NCI-H460 (cell line): ENCODE results near the gene HACE1. TPM values are rescaled to one million over a fixed set of nuclear protein-coding genes. Genes with fewer than 3 reads are reported as not detected.
"Not testable (repeated sequence)": the region's sequence is repeated elsewhere in the genome, so short reads cannot be mapped to it uniquely, and the experiment has no call there.

Experiments used
- DNase-seq: peaks from one replicate; pipeline ENCODE4 v3.0.0-alpha.2; 2016; ENCODE audit warnings: low read depth; ENCODE audit errors: extremely low read depth
- polyA plus RNA-seq: library from polyadenylated mRNA; depleted of rRNA; stranded (reverse); fragments of >200 nt; gene quantifications from 2 replicates; pipeline ENCODE4 v1.2.3, GENCODE V29; 2014; cell fraction: nucleus; rRNA removed
- total RNA-seq: library from RNA; depleted of rRNA; stranded (reverse); fragments of >200 nt; shearing (Covaris generic); gene quantifications from 2 replicates; pipeline ENCODE4 v1.2.3, GENCODE V29; 2014; rRNA removed

Gene HACE1, protein sequence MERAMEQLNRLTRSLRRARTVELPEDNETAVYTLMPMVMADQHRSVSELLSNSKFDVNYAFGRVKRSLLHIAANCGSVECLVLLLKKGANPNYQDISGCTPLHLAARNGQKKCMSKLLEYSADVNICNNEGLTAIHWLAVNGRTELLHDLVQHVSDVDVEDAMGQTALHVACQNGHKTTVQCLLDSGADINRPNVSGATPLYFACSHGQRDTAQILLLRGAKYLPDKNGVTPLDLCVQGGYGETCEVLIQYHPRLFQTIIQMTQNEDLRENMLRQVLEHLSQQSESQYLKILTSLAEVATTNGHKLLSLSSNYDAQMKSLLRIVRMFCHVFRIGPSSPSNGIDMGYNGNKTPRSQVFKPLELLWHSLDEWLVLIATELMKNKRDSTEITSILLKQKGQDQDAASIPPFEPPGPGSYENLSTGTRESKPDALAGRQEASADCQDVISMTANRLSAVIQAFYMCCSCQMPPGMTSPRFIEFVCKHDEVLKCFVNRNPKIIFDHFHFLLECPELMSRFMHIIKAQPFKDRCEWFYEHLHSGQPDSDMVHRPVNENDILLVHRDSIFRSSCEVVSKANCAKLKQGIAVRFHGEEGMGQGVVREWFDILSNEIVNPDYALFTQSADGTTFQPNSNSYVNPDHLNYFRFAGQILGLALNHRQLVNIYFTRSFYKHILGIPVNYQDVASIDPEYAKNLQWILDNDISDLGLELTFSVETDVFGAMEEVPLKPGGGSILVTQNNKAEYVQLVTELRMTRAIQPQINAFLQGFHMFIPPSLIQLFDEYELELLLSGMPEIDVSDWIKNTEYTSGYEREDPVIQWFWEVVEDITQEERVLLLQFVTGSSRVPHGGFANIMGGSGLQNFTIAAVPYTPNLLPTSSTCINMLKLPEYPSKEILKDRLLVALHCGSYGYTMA
- 6.0 and 7.1 TPM in 2 replicates for total RNA-seq
- 12.7 TPM in 2 replicates for polyA plus RNA-seq

DNA sequence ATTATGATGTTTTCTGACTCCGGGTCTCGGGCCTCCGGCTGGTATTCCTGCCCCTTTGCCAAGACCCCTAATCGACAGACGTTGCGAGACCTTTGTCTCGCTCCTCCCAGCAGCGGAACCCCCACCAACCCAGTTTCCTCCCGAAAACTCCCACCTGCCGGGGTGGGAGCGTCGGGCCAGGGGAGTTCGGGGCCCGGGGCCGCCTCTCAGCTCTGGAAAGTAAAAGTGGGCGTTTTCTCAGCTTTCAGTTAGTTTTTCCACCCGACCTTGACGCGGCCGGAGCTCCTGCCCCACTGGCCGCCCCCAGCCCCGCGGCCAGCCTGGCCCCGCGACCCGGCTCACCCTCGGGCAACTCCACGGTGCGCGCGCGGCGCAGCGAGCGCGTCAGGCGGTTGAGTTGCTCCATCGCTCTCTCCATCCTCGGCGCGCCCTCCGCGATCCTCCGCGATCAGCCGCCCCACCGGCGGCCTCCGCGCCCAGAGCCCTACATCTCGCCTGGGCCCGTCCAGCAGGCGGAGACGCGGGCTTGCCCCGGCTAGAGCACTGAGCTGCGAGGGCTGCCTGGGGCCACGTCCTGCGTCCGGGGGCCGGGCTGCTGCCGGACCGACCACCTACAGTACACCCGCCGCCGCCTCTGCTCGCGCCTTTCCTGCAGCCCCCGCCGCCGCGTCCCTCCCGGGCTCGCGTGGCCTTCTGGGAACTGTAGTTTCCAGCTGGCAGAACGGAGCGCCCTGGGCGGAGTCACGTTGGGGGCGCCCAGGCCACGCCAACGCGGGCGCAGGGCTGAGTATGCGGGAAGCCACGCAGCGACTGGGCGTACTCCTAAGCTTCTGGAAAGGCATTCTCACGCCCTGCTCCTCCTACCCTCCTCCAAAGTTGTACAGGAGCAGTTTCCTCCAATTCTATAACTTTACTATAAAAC lies at the start of gene HACE1:
TSS of gene HACE1 (minus strand) at position 695 of the 922 bp plus-strand sequence. CDS start at position 418, 277 bp downstream.
- peak; percentile 68 for DNase-seq

DNA sequence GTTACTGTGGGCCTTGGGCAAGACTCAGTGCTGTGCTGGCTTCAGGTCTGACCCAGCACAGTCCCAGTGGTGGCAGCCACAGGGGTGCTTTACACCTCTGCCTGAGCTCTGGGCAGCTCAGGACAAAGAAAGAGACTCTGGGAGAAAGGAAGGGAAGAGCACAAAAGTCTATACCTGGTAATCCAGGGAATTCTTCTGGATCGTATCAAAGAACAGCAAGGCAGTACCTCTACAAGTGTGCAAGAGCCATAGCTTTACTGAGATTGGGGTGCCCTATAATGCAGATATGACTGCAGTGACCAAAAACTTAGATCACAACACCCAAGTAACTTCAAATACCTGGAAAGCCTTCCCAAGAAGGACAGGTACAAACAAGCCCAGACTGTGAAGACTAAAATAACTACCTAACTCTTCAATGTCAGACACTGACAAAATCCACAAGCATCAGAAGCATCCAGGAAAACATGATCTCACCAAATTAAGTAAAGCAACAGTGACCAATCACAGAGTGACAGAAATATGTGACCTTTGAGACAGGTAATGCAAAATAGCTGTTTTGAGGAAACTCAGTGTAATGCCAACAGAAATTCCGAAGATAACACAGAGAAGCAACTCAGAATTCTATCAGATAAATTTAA lies 49.3 kb upstream of the HACE1 start:
- no peak for DNase-seq

DNA sequence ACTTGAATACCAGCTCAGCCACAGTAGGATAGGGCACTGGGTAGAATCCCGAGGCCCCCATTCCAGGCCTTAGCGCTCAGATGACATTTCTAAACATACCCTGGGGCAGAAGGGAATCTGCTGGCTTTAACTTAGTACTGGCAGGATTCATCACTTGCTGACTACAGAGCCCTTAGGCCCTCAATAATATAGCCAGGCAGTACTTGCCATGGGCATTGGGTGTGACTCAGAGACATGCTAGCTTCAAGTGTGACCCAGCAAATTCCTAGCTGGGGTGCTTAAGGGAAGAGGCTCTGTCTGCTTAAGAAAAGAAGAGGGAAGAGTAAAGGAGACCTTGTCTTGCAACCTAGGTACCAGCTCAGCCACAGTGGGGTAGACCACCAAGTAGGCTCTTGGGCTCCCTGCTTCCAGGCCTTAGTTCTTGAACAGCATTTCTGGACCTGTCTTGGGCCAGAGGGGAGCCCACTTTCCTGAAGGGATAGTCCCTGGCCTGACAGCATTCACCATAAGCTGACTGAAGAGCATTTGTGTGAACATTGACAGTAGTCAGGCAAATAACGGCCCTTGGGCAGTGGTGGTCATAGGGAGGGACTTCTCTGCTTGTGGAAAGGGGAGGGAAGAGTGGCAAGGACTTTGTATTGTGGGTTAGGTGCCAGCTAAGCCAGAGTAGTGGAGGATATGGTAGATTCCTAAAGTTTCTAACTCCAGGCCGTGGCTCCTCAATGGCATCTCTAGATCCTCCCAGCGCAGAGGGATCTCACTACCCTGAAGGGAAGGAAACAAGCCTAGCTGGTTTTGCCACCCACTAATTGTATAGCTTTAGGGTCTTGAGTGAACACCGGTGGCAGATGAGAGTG lies 48.5 kb upstream of the HACE1 start:
- DNase-seq: no peak

DNA sequence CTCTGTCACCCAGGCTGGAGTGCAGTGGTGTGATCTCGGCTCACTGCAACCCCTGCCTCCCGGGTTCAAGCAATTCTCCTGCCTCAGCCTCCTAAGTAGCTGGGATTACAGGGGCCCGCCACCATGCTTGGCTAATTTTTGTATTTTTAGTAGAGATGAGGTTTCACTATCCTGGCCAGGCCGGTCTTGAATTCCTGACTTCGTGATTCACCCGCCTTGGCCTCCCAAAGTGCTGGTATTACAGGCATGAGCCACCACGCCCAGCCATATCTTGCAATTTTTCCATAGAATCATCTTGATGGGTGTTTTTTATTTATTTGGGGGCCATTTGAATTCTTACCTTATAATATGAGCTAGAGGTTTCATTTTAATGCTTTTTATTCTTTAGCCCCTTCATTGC lies 39.2 kb upstream of the HACE1 start:
- DNase-seq: not testable (repeated sequence)

DNA sequence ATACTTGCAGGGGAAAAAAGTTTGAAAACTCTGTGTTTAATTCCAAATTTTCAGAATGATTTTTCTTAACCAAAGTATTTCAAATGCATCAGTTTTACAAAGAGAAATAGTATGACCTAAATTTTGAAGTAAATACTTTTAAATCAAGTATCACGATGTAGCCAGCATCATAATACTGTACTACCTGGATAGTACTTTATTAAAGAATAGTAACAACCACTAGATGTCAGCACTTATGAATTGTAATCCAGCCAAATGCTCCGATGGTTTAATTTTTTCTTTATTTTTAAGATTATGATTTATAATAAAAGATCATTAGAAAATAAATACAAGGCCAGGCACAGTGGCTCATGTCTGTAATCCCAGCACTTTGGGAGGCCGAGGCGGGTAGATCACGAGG lies 37.2 kb upstream of the HACE1 start:
- DNase-seq: no peak

DNA sequence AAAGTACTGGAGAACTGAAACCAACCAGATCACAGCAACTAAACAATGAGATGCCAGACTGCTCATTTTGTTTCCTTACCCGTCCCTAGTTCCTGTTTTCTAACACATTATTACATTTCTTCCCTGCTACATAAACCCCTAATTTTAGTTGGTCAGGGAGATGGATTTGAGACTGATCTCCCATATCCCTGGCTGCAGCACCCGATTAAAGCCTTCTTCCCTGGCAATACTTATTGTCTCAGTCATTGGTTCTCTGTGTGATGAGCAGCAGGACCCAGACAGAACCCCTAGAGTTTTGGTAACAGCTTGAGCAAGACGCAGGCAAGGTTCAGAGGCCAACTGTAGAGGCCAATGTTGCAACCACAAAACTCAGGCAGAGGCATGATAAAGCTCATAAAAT lies 28.3 kb upstream of the HACE1 start:
- no peak for DNase-seq

DNA sequence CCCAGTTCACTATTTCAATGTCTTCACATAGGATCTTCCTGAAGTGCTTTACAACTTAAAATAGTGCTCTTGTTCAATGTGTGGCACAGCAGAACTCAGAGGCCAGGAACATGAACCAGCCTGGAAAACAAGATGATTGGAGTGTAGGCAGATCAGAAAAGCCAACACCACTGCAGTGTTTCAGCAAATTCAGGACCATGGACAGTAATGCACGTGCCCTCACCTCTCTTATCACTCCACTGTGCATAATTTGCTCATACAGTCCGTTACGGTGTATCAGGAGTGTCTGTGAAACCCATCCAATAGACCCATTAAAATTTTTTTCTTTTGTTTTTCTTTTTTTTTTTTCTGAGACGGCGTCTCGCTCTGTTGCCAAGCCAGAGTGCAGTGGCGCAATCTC lies 27.6 kb upstream of the HACE1 start:
- peak; percentile 38 for DNase-seq

DNA sequence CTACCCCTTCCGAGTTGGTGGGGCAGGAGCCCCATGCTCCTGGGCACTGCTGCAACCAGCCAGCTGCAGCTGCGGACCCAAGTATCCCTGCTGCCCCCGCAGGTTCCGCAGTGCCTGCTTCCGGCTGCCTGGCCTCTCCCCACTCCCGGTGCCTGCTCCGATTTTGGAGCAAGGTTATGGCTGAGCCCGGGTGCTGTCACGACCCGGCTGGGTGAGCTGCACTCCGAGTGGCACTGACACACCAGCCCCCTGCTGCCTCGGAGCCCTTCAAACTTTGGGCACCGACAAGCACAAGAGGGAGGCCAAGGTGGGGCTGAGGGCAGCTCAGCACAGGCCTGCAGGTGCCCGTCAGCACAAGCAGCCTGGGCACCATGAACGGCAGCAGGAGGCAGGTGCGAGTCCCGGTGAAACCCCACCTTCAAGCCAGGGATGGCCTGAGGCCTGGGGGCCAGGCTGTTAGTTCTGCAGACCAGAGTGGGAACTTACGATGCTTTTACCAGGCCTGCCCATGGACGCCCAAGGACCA lies 25.9 kb upstream of the HACE1 start:
- no peak for DNase-seq

DNA sequence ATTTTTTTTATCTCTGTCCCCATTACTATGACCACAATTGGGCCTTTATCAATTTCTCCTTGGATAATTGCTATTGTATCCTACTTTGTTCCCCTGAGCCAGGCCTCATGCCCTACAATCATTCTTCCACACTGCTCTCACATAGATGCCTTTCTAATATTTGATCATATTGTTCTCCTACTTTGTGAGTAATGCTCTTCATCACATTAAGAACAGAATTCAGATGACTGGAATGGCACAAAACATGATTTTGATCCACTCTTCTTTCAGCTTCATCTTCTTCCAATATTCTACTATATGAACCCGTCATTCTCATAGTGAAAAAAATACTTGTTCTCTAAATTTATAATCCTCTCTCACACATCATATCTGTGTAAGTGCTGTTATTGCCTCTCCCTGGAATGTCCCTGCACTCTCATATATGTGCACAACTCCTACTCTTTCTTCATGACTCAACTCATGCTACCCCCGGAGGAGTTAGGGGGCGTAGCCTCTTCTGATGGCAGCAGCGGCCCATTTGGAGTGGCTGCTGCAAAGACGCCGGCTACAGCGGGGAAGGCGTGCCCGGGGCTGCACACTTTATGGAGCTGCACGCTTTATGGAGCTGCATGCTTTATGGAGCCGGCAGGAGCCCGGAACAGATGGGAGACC lies 25.3 kb upstream of the HACE1 start:
- DNase-seq: no peak

DNA sequence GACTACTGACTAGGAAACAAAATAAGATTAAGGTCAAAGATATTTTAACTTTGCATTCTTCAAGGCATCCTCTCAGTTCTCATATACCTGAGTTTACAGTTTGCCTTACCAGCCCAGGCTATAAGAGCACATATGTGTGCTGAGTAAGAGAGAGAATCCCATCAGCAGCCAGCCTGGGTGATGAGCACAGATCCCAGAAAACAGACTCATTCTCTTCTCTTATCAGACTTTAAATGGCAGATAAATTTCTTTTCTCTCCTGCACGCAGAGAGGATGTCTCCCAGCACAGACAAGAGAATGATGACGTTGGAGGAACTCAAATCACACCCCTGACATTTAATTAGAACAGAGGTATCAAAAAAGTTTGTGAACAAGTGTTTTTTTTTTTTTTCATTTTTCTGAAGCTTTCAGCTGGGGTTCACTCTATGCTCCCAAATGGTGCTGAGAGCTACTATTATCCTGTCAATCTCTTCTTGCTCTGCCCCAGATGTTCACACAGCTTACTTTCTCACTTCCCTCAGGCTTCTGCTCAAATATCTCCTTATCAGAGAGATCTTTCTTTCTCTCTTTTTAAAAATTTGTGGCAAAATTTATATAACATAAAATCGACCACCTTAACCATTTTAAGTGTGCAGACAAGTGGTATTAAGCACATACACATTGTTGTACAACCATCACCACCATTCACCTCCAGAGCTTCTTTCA lies 22.4 kb upstream of the HACE1 start:
- DNase-seq: no peak

DNA sequence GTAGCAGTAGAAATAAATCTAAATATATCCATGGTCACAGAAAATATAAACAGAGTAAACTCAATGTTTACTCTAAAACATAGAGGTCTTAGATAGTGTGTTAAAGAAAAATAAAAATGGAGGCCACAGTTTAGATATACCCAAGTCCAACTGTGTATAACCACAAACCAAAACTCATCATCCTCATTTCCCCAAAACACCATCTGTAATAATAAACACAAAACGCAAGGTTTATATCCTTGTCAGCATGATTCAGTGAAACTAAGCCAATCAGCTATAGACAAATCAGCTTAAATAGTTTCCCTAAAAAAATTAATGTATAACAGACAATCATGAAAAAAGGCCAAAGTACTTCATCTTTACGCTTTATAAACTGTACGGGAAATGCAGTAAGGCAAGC lies 2.7 kb upstream of the HACE1 start:
- DNase-seq: no peak

DNA sequence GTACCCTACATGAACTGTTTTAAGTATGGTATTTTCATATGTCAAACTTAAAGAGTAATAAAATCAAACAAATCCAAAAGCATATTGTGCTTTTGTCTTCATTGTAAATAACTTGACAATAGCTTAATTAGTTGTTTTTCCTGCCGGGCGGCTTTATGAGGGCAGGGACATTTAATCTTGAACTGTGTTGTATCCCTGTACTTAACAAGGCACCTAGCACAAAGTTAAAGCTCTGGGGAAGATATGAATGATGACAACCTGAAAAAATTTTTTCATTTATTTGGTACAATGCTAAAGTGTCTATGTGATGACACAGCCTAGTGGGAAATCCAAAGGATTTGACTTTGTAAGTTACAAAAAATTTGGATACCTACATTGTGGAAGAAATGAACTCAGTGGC lies 502 bp upstream of the HACE1 start:
- DNase-seq: no peak

DNA sequence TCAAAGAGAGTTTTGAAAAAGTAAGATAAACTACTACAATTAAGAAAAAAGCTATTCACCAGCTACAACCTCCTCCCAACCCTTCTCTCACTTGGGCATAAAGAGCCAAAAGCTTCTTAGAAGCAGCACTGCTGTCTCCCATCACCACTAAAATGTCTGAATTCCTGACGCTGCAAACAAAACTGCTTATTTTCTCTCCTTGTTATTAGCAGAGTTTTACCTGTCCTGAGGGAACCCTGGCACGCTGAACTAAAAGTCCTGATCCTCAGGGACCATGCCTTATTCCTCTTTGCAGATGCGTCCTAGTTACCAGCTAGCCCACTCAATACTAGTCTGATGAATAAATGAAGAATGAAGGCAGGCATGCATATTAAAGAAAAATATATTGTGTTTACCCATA lies 1.1 kb downstream of the HACE1 start:
- DNase-seq: no peak

DNA sequence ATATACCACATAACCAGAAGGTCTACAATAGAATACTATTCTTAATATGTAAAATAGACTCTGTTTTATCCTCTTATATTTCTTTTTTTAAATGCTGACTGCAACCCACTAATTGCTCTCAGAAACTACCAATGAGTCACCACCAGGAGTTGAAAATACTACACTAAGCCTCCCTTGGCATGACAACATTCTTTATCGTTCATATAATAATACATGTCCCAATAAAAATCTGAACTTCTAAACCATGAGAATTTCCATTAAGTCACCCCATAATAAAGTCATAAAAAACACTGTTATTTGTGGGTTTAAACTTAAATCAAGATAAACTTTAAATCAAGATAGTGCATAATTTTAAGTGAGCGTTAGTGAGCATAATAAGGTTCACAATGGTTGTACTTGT lies 4.2 kb downstream of the HACE1 start:
- DNase-seq: no peak

DNA sequence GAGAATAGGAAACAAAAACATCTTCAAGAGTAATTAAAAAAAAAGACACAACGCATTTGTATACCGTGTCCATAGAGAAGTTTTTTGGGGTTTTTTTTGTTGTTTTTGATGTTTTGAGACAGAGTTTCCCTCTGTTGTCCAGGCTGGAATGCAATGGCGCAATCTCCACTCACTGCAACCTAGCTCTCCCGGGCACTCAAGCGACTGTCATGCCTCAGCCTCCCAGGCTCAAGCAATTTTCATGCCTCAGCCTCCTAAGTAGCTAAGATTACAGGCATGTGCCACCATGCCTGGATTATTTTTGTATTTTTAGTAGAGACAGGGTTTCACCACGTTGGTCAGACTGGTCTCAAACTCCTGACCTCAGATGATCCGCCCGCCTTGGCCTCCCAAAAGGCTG lies 12.0 kb downstream of the HACE1 start:
- DNase-seq: not testable (repeated sequence)

DNA sequence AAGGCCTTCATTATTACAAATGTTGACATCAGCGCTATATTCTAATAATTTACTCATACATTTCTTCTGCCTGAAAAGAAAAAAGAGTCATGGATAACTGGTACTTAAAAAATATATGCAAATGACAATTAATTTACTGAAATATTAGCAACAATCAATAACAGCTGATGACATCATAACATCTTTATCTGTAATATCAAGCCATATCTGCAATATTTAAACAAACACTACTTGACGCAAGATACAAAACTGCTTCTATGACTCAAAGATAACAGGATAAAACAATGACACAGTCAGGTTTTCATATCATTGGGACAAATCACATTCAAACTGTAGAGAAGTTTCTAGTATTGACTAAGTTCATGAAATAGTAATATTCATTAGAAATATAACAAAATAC lies 16.5 kb downstream of the HACE1 start:
- no peak for DNase-seq

DNA sequence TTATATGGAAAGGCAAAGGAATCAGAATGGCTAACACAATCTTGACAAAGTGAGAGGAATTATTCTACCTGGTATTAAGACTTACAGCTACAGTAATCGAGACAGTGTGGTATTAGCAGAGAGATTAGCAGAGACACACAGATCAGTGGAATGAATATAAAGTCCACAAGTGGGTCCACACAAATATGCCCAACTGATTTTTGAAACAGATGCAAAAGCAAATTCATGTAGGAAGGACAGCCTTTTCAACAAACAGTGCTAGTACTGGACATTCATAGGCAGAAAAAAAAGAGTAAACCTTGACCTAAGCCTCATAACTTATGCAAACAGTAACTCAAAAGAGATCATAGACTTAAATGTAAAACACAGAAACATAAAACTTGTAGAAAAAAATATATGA lies 22.6 kb downstream of the HACE1 start:
- DNase-seq: no peak
